GM12878 (cell line): ENCODE measurements around the gene LRRC4B. TPM values are rescaled to one million over a fixed set of nuclear protein-coding genes. Genes with fewer than 3 reads are reported as not detected.

Experiments
- ATAC-seq: fragments of 200-7000 bp; cut with Tn5 transposase; 3 replicates; pipeline ENCODE4 v1.9.1; 2020; ENCODE audit warnings: mild to moderate bottlenecking, moderate library complexity
- BruUV-seq: library from RNA; stranded (reverse); fragments of 400-500 nt; replicated peaks from 2 replicates; lab custom pipeline; 2021; lab: Mats Ljungman, UMichigan
- CTCF ChIA-PET: fragments of 300-600 bp; sonication (Branson Sonifier 250); formaldehyde crosslinking; extraction: SDS; loops from one replicate; lab custom pipeline; 2021; ENCODE audit warnings: inconsistent platforms; lab: Yijun Ruan, JAX
- POLR2A ChIA-PET: fragments of 350-600 bp; formaldehyde crosslinking; extraction: SDS; loops from one replicate; lab custom pipeline; 2021; ENCODE audit warnings: inconsistent platforms; lab: Charles Lee
- RAD21 ChIA-PET: fragments of 300-600 bp; sonication (Branson Sonifier 250); formaldehyde crosslinking; loops from one replicate; lab custom pipeline; 2023; ENCODE audit warnings: antibody characterized with exemption; ENCODE audit not compliant: unreplicated experiment; lab: Charles Lee
- SMC1A ChIA-PET: fragments of 300-600 bp; sonication (Branson Sonifier 250); formaldehyde crosslinking; loops from one replicate; lab custom pipeline; 2023; ENCODE audit not compliant: unreplicated experiment, uncharacterized antibody; lab: Charles Lee
- DNase-seq: peaks from one replicate; pipeline ENCODE4 v3.0.0-alpha.2; 2011; ENCODE audit warnings: low read depth, low spot score
- FAIRE-seq: peaks from 3 replicates; lab custom pipeline; 2011; peaks lifted over from hg19 to GRCh38; lab: Jason Lieb, UNC
- H2AFZ ChIP-seq: 2 replicates; pipeline ENCODE4 v1.6.0; 2011; ENCODE audit warnings: low read depth, low read length, control low read depth; ENCODE audit not compliant: control insufficient read depth
- H3K27ac ChIP-seq: 2 replicates; pipeline ENCODE4 v1.5.1; 2011; ENCODE audit warnings: control low read depth; ENCODE audit not compliant: control insufficient read depth, insufficient read depth
- H3K27me3 ChIP-seq, 2 experiments: replicated peaks in 1 of 2; 2 replicates each; pipeline versions ENCODE4 v1.6.0 to v1.6.1; 2011; ENCODE audit warnings: low read length in 1 of 2; ENCODE audit not compliant: control insufficient read depth in 2 of 2, insufficient read depth in 2 of 2
- H3K36me3 ChIP-seq, 2 experiments: 2 replicates each; pipeline ENCODE4 v1.5.1; 2011; ENCODE audit warnings: low read length in 1 of 2; ENCODE audit not compliant: control insufficient read depth in 2 of 2, insufficient read depth in 2 of 2
- H3K4me1 ChIP-seq: 2 replicates; pipeline ENCODE4 v1.6.1; 2011; ENCODE audit warnings: mild to moderate bottlenecking, low read length, moderate library complexity, mixed read lengths; ENCODE audit not compliant: control insufficient read depth, insufficient read depth
- H3K4me2 ChIP-seq: 2 replicates; pipeline ENCODE4 v1.6.0; 2011; ENCODE audit warnings: control low read depth; ENCODE audit not compliant: control insufficient read depth, insufficient read depth
- H3K4me3 ChIP-seq: fragments of 200-600 bp; sonication (generic); 2 replicates; pipeline ENCODE4 v1.5.1; 2016
- H3K79me2 ChIP-seq: 2 replicates; pipeline ENCODE4 v1.6.0; 2011; ENCODE audit warnings: low read length; ENCODE audit not compliant: control insufficient read depth, insufficient read depth
- H3K9ac ChIP-seq: 2 replicates; pipeline ENCODE4 v1.8.0; 2011; ENCODE audit warnings: low read length, control low read depth, mixed read lengths; ENCODE audit not compliant: control insufficient read depth, insufficient read depth
- H3K9me3 ChIP-seq: replicated peaks from 3 replicates; pipeline ENCODE4 v1.5.1; 2011; ENCODE audit warnings: mild to moderate bottlenecking, low read length; ENCODE audit not compliant: control insufficient read depth, insufficient read depth
- H4K20me1 ChIP-seq: 2 replicates; pipeline ENCODE4 v1.6.0; 2011; ENCODE audit not compliant: control insufficient read depth, insufficient read depth
- BACH1 ChIP-seq: fragments of 450-650 bp; IDR thresholded peaks from 2 replicates; pipeline ENCODE4 v1.6.1; 2017; ENCODE audit warnings: mild to moderate bottlenecking, borderline replicate concordance
- BHLHE40 ChIP-seq, 2 experiments: fragments of 450-650 bp in 1 of 2; IDR thresholded peaks; 2 replicates each; pipeline ENCODE4 v1.6.1; 2011 to 2017; ENCODE audit warnings: low read depth in 2 of 2, borderline replicate concordance in 1 of 2, improper control_type of control experiment in 1 of 2, low read length in 1 of 2, mild to moderate bottlenecking in 1 of 2
- BMI1 ChIP-seq: fragments of 450-650 bp; IDR thresholded peaks from 2 replicates; pipeline ENCODE4 v1.6.1; 2016; ENCODE audit warnings: mild to moderate bottlenecking, moderate library complexity, borderline replicate concordance
- CBX3 ChIP-seq: fragments of 200-600 bp; sonication (generic); IDR thresholded peaks from 2 replicates; pipeline ENCODE4 v1.6.1; 2016; ENCODE audit warnings: low read depth, borderline replicate concordance
- CBX5 ChIP-seq: sonication (generic); IDR thresholded peaks from 2 replicates; pipeline ENCODE4 v1.6.1; 2016; ENCODE audit warnings: low read depth, moderate library complexity, mild to moderate bottlenecking, inconsistent platforms
- E2F4 ChIP-seq: IDR thresholded peaks from 2 replicates; pipeline ENCODE4 v1.6.1; 2012; ENCODE audit warnings: low read depth, low read length, improper control_type of control experiment
- FOS ChIP-seq: IDR thresholded peaks from 3 replicates; pipeline ENCODE4 v1.6.1; 2011; ENCODE audit warnings: borderline replicate concordance; ENCODE audit not compliant: insufficient read length; ENCODE audit errors: extremely low read depth
- HCFC1 ChIP-seq: fragments of 150-350 bp; IDR thresholded peaks from 2 replicates; pipeline ENCODE4 v1.6.1; 2014; ENCODE audit warnings: low read length
- KLF5 ChIP-seq: fragments of 450-650 bp; IDR thresholded peaks from 2 replicates; pipeline ENCODE4 v1.6.1; 2014; ENCODE audit warnings: mild to moderate bottlenecking; ENCODE audit not compliant: partially characterized antibody
- POLR2AphosphoS5 ChIP-seq: IDR thresholded peaks from 2 replicates; pipeline ENCODE4 v1.6.1; 2011; ENCODE audit warnings: mild to moderate bottlenecking, low read length, inconsistent platforms
- RBBP5 ChIP-seq: fragments of 200-600 bp; sonication (generic); conservative IDR thresholded peaks from 2 replicates; pipeline ENCODE4 v1.6.1; 2016
- SREBF1 ChIP-seq: IDR thresholded peaks from 2 replicates; pipeline ENCODE4 v1.6.1; 2012; ENCODE audit warnings: mild to moderate bottlenecking, low read length
- SUPT20H ChIP-seq: IDR thresholded peaks from 2 replicates; pipeline ENCODE4 v1.6.1; 2011; ENCODE audit warnings: low read depth, mild to moderate bottlenecking, low read length, moderate library complexity, borderline replicate concordance; ENCODE audit not compliant: control insufficient read depth
- TCF12 ChIP-seq: IDR thresholded peaks from 2 replicates; pipeline ENCODE4 v1.6.1; 2011; ENCODE audit warnings: low read depth, mild to moderate bottlenecking, low read length
- TCF3 ChIP-seq: IDR thresholded peaks from 2 replicates; pipeline ENCODE4 v1.6.1; 2012; ENCODE audit warnings: low read depth, mild to moderate bottlenecking, low read length, borderline replicate concordance; ENCODE audit not compliant: insufficient read depth
- ZBED1 ChIP-seq: IDR thresholded peaks from 2 replicates; pipeline ENCODE4 v1.6.1; 2016; ENCODE audit warnings: borderline replicate concordance
- ZBTB40 ChIP-seq: fragments of 450-650 bp; IDR thresholded peaks from 2 replicates; pipeline ENCODE4 v1.6.1; 2016; ENCODE audit warnings: mild to moderate bottlenecking, moderate library complexity, borderline replicate concordance
- ZNF207 ChIP-seq: fragments of 450-650 bp; IDR thresholded peaks from 2 replicates; pipeline ENCODE4 v1.6.1; 2014; ENCODE audit warnings: antibody characterized with exemption, mild to moderate bottlenecking, borderline replicate concordance
- WGBS: methylation state at CpG from one replicate; pipeline ENCODE4 v1.1.6; 2016; ENCODE audit warnings: low lambda C conversion rate; ENCODE audit not compliant: insufficient replicate concordance, insufficient coverage; ENCODE audit errors: missing lambda C conversion rate; 5-methylcytosine and 5-hydroxymethylcytosine counted together
- in situ Hi-C: fragments of 300-500 bp; cut with MboI; formaldehyde crosslinking; loops from 9 replicates; pipeline ENCODE4 v1.14.3; 2018; ENCODE audit warnings: mixed read lengths
- intact Hi-C: fragments of 100-400 bp; cut with micrococcal nuclease; formaldehyde crosslinking; loops from one replicate; pipeline ENCODE4 v1.14.2; 2022; ENCODE audit not compliant: unreplicated experiment
- polyA plus RNA-seq, 11 experiments: library from polyadenylated mRNA; depleted of rRNA in 4 of 11; unstranded in 6 of 11; stranded (reverse) in 5 of 11; fragments of >200 nt; fragmentation: Nextera tagmentation in 4 of 11; fragmentation: Illumina TruSeq in 1 of 11; extraction: Ambion mirVana in 4 of 11; extraction: Trizol in 1 of 11; gene quantifications; 1 replicate in 1 of 11; 2 replicates in 10 of 11; pipeline versions ENCODE4 v1.2.1 to v1.2.3, GENCODE V29; 2011 to 2016; ENCODE audit warnings: inconsistent platforms in 2 of 11, missing spikeins in 2 of 11, low read depth in 1 of 11
- total RNA-seq, 4 experiments: library from RNA; depleted of rRNA in 3 of 4; stranded (reverse); fragments of >200 nt in 3 of 4; fragmentation: Illumina TruSeq in 1 of 4; extraction: Trizol in 1 of 4; gene quantifications; 2 replicates each; pipeline versions ENCODE4 v1.2.1 to v1.2.3, GENCODE V29; 2013 to 2021
- TF ChIP-seq, protein P1 (sequence below): fragments of 450-650 bp; IDR thresholded peaks from 2 replicates; pipeline ENCODE4 v1.6.1; 2017; ENCODE audit warnings: mild to moderate bottlenecking, low read depth, inconsistent platforms; ENCODE audit not compliant: poor library complexity, severe bottlenecking

Gene LRRC4B
- total and polyA plus RNA-seq, 10 of the 15 experiments (the other 5 are each of a cell fraction or from before 2014, with no cell fraction given), result 0.14 TPM; not detected in 9

DNA sequence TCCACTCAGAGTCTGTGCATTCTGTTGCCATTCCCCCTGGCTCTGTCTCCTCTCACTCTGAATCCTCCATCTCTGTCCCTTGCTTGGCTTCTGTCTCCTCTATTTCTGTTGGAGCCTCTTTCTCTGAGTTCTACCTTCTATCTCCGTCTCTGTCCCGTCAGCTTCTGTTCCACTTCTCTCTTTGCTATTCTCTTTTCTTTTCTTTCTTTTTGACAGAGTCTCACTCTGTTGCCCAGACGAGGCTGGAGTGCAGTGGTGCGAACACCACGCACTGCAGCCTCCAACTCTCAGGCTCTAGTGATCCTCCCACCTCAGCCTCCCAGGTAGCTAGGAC, 33.8 kb upstream of the LRRC4B start:
- H4K20me1 ChIP-seq, result no peaks in the 10 kb centered on the region
- no peak overlapping the region for H3K4me2 ChIP-seq
- CTCF ChIA-PET, result no interaction called here
- no peak overlapping the region for H3K9ac ChIP-seq
- in situ Hi-C loops, result no loop called here
- H3K27ac ChIP-seq, result no peak overlapping the region
- H3K9me3 ChIP-seq, result no peaks in the 10 kb centered on the region; the same call in 2 of the 3 replicates
- intact Hi-C loops, result no loop called here
- H3K4me1 ChIP-seq, result no peaks in the 10 kb centered on the region
- POLR2A ChIA-PET, result no interaction called here
- H3K27me3 ChIP-seq, result no peaks in the 10 kb centered on the region
- RAD21 ChIA-PET, result no interaction called here
- ATAC-seq, result no peak
- TF ChIP-seq BHLHE40 (IDR thresholded peaks at IDR 0.05; ENCODE audit: borderline replicate concordance in 1 of 2, low read depth in 2 of 2, low read length in 1 of 2), result no peak
- TF ChIP-seq TCF3, result no peak
- no peak for TF ChIP-seq SREBF1
- TF ChIP-seq KLF5, result no peak
- TF ChIP-seq FOS, result no peak
- no peak for TF ChIP-seq CBX5
- TF ChIP-seq ZBTB40, result no peak
- no peak for TF ChIP-seq BMI1
- TF ChIP-seq, protein P1, sequence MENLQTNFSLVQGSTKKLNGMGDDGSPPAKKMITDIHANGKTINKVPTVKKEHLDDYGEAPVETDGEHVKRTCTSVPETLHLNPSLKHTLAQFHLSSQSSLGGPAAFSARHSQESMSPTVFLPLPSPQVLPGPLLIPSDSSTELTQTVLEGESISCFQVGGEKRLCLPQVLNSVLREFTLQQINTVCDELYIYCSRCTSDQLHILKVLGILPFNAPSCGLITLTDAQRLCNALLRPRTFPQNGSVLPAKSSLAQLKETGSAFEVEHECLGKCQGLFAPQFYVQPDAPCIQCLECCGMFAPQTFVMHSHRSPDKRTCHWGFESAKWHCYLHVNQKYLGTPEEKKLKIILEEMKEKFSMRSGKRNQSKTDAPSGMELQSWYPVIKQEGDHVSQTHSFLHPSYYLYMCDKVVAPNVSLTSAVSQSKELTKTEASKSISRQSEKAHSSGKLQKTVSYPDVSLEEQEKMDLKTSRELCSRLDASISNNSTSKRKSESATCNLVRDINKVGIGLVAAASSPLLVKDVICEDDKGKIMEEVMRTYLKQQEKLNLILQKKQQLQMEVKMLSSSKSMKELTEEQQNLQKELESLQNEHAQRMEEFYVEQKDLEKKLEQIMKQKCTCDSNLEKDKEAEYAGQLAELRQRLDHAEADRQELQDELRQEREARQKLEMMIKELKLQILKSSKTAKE, result no peak
- TF ChIP-seq POLR2AphosphoS5, result no peak
- no peak for TF ChIP-seq ZBED1
- no peak for TF ChIP-seq RBBP5
- no peak for TF ChIP-seq TCF12
- TF ChIP-seq CBX3, result no peak
- no peak for TF ChIP-seq SUPT20H
- TF ChIP-seq BACH1, result no peak
- no peak for TF ChIP-seq E2F4
- no peak for TF ChIP-seq HCFC1
- no peak for TF ChIP-seq ZNF207
- H3K4me3 ChIP-seq, result no peak overlapping the region
- no peak overlapping the region for H2AFZ ChIP-seq
- SMC1A ChIA-PET, result interaction anchor here (0.7 kb wide), 1 partner anchor 175 kb away, joined by 3 read pairs; no protein-coding TSS in a partner anchor
- no peaks in the 10 kb centered on the region for H3K36me3 ChIP-seq
- no peaks in the 10 kb centered on the region for H3K79me2 ChIP-seq
- no peak for FAIRE-seq
- BruUV-seq, result no TSS peak
- WGBS, result 38% methylated on average over 5 of the region's 5 CpGs
- DNase-seq, result no peak
